Panc1 (cell line): ENCODE results near the gene CCDC78. TPM values are rescaled to one million over a fixed set of nuclear protein-coding genes. Genes with fewer than 3 reads are reported as not detected.

Source experiments
- ATAC-seq: fragments of 200-7000 bp; cut with Tn5 transposase; 2 replicates; pipeline ENCODE4 v1.9.1; 2020; ENCODE audit warnings: mild to moderate bottlenecking, moderate library complexity
- BruUV-seq: library from RNA; stranded (reverse); fragments of 400-500 nt; replicated peaks from 2 replicates; lab custom pipeline; 2021; lab: Mats Ljungman, UMichigan
- CTCF ChIA-PET: fragments of 300-600 bp; sonication (Branson Sonifier 250); formaldehyde crosslinking; loops from one replicate; lab custom pipeline; 2022; ENCODE audit warnings: antibody characterized with exemption; lab: Charles Lee
- POLR2A ChIA-PET: fragments of 300-600 bp; sonication (Branson Sonifier 250); formaldehyde crosslinking; loops from one replicate; lab custom pipeline; 2022; ENCODE audit warnings: antibody characterized with exemption; lab: Charles Lee
- DNase-seq: peaks from one replicate; pipeline ENCODE4 v3.0.0-alpha.2; 2010; ENCODE audit warnings: low read depth, low spot score
- H3K27ac ChIP-seq: 2 replicates; pipeline ENCODE4 v1.5.1; 2011; ENCODE audit warnings: mild to moderate bottlenecking, low read length, inconsistent platforms
- H3K27me3 ChIP-seq: fragments of 200-500 bp; sonication (Bioruptor generic); 2 replicates; pipeline ENCODE4 v1.6.0; 2014; ENCODE audit warnings: low read length, inconsistent platforms; ENCODE audit not compliant: control insufficient read depth, insufficient read depth
- H3K36me3 ChIP-seq: fragments of 200-500 bp; sonication (Bioruptor generic); 2 replicates; pipeline ENCODE4 v1.5.1; 2014; ENCODE audit warnings: inconsistent platforms, mild to moderate bottlenecking, low read length, moderate library complexity; ENCODE audit not compliant: control insufficient read depth, insufficient read depth
- H3K4me1 ChIP-seq: 2 replicates; pipeline ENCODE4 v1.5.1; 2011; ENCODE audit warnings: inconsistent platforms, mild to moderate bottlenecking, low read length, moderate library complexity; ENCODE audit not compliant: control insufficient read depth, insufficient read depth
- H3K4me3 ChIP-seq, 2 experiments: 2 replicates each; pipeline ENCODE4 v1.5.1; 2011 to 2012; ENCODE audit warnings: low read depth in 2 of 2, low read length in 2 of 2, mild to moderate bottlenecking in 2 of 2, inconsistent platforms in 1 of 2, moderate library complexity in 1 of 2
- H3K9me3 ChIP-seq: fragments of 200-500 bp; sonication (Bioruptor generic); 2 replicates; pipeline ENCODE4 v1.5.1; 2014; ENCODE audit warnings: low read depth, mild to moderate bottlenecking, inconsistent platforms, low read length, moderate library complexity; ENCODE audit not compliant: control insufficient read depth, insufficient read depth
- POLR2AphosphoS5 ChIP-seq: IDR thresholded peaks from 2 replicates; pipeline ENCODE4 v1.6.1; 2012; ENCODE audit warnings: mild to moderate bottlenecking, low read depth, low read length, moderate library complexity
- SIN3A ChIP-seq: IDR thresholded peaks from 2 replicates; pipeline ENCODE4 v1.6.1; 2012; ENCODE audit warnings: low read depth, mild to moderate bottlenecking, low read length, moderate library complexity, borderline replicate concordance; ENCODE audit not compliant: insufficient read depth
- TCF7L2 ChIP-seq: IDR thresholded peaks from 2 replicates; pipeline ENCODE4 v1.6.1; 2011; ENCODE audit warnings: mild to moderate bottlenecking, low read depth, low read length, inconsistent platforms
- in situ Hi-C: cut with HindIII; loops from 2 replicates; pipeline ENCODE4 v1.10.0; 2016; ENCODE audit warnings: low sequenced_read_pairs, low pct_unique_long_range_greater_than_20kb
- intact Hi-C: fragments of 100-400 bp; cut with micrococcal nuclease; formaldehyde crosslinking; loops from one replicate; pipeline ENCODE4 v1.10.0; 2022; ENCODE audit not compliant: unreplicated experiment
- total RNA-seq: library from RNA; stranded (reverse); gene quantifications from one replicate; pipeline ENCODE4 v1.2.1, GENCODE V29; 2021; ENCODE audit not compliant: unreplicated experiment
- TF ChIP-seq, protein P1 (sequence below): fragments of 450-650 bp; IDR thresholded peaks from 2 replicates; pipeline ENCODE4 v1.5.1; 2017; ENCODE audit warnings: mild to moderate bottlenecking
- TF ChIP-seq, protein P2 (sequence below), 2 experiments: IDR thresholded peaks; 2 replicates each; pipeline ENCODE4 v1.6.1; 2011 to 2012; ENCODE audit warnings: low read depth in 2 of 2, control low read depth in 1 of 2, low read length in 1 of 2, mild to moderate bottlenecking in 1 of 2, moderate library complexity in 1 of 2; ENCODE audit not compliant: insufficient read depth in 1 of 2

CCDC78 gene
- total RNA-seq, 1 experiment from 2014 or later, result 18.2 TPM

DNA sequence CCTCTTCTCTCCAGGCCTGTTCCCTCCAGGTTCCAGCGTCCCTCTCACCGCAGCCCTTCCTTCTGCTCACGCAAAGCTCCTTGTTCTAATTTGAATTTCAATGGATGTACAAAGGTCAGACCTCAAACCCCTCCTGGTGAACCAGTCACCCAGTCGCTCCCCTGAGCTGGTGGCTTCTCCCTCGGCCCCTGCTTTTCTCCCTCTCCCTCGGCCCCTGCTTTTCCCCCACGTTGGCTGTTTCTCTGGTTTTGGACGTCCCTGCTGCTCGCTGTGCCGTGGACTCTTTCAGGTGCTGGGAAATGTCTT, 25.7 kb upstream of the CCDC78 start:
- no peak for TF ChIP-seq TCF7L2
- no peak for TF ChIP-seq SIN3A
- TF ChIP-seq, protein P1, sequence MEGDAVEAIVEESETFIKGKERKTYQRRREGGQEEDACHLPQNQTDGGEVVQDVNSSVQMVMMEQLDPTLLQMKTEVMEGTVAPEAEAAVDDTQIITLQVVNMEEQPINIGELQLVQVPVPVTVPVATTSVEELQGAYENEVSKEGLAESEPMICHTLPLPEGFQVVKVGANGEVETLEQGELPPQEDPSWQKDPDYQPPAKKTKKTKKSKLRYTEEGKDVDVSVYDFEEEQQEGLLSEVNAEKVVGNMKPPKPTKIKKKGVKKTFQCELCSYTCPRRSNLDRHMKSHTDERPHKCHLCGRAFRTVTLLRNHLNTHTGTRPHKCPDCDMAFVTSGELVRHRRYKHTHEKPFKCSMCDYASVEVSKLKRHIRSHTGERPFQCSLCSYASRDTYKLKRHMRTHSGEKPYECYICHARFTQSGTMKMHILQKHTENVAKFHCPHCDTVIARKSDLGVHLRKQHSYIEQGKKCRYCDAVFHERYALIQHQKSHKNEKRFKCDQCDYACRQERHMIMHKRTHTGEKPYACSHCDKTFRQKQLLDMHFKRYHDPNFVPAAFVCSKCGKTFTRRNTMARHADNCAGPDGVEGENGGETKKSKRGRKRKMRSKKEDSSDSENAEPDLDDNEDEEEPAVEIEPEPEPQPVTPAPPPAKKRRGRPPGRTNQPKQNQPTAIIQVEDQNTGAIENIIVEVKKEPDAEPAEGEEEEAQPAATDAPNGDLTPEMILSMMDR, result no peak
- TF ChIP-seq POLR2AphosphoS5, result no peak
- TF ChIP-seq, protein P2, sequence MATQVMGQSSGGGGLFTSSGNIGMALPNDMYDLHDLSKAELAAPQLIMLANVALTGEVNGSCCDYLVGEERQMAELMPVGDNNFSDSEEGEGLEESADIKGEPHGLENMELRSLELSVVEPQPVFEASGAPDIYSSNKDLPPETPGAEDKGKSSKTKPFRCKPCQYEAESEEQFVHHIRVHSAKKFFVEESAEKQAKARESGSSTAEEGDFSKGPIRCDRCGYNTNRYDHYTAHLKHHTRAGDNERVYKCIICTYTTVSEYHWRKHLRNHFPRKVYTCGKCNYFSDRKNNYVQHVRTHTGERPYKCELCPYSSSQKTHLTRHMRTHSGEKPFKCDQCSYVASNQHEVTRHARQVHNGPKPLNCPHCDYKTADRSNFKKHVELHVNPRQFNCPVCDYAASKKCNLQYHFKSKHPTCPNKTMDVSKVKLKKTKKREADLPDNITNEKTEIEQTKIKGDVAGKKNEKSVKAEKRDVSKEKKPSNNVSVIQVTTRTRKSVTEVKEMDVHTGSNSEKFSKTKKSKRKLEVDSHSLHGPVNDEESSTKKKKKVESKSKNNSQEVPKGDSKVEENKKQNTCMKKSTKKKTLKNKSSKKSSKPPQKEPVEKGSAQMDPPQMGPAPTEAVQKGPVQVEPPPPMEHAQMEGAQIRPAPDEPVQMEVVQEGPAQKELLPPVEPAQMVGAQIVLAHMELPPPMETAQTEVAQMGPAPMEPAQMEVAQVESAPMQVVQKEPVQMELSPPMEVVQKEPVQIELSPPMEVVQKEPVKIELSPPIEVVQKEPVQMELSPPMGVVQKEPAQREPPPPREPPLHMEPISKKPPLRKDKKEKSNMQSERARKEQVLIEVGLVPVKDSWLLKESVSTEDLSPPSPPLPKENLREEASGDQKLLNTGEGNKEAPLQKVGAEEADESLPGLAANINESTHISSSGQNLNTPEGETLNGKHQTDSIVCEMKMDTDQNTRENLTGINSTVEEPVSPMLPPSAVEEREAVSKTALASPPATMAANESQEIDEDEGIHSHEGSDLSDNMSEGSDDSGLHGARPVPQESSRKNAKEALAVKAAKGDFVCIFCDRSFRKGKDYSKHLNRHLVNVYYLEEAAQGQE (IDR thresholded peaks at IDR 0.05; ENCODE audit: insufficient read depth in 1 of 2, low read depth in 2 of 2, low read length in 1 of 2), result no peak
- Histone ChIP-seq H3K9me3 (no peaks in the 10 kb centered on the region), H3K4me3 (no peak overlapping the region), H3K4me1 (no peaks in the 10 kb centered on the region), H3K27me3 (no peaks in the 10 kb centered on the region), H3K36me3 (no peaks in the 10 kb centered on the region), H3K27ac (no peak overlapping the region)
- ChIA-PET CTCF (interaction anchor here (0.6 kb wide), 1 partner anchor 10 kb away, joined by 5 read pairs; no protein-coding TSS in a partner anchor), POLR2A (no interaction called here)
- intact Hi-C loops (no loop called here), in situ Hi-C loops (no loop called here)
- BruUV-seq, result no TSS peak
- ATAC-seq (no peak), DNase-seq (no peak)

DNA sequence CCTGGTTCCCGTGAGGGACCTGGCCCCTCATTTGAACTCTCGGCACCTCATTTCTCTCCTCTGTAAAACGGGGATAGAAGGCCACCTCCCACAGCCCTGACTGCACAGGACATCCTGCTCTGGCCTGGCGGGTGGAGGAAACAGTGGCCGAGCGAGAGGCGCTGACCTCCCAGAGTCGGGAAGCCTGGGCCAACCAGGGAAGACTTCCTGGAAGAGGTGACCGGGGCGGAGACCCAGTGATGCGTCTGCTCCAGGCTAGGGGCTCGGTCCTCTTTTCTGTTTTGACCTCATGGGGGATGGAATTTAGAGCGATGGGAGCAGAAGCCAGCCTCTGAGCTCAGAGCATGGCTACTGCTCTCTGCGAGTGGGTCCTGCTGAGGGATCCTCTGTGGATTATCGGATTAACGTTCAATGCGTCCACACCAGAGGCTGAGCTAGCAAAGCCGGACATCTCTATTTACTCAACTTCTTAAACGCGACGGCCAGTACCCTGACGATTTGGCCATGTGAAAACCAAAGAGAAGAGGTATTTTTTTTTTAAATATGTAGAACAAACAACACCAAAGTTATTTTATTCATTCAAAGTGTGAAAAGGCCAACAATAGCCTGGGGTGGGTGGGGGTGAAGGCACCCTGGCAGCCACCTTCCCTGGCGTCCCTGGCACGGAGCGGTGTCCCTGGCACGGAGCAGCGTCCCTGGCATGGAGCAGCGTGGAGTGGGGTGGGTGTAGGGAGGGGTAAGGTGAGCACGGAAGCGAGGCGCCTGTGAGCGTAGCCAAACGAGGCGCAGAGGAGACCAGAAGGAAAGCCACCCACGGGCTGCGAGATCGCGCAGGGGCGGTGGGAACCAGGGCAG, 25.1 kb upstream of the CCDC78 start:
- no TSS peak for BruUV-seq
- no peak overlapping the region for H3K27ac ChIP-seq
- in situ Hi-C loops, result no loop called here
- intact Hi-C loops, result no loop called here
- ATAC-seq (no peak), DNase-seq (no peak)
- TF ChIP-seq POLR2AphosphoS5, result no peak
- TF ChIP-seq TCF7L2, result no peak
- TF ChIP-seq SIN3A, result no peak
- TF ChIP-seq, protein P1, result no peak
- TF ChIP-seq, protein P2 (IDR thresholded peaks at IDR 0.05; ENCODE audit: insufficient read depth in 1 of 2, low read depth in 2 of 2, low read length in 1 of 2), result no peak
- no peaks in the 10 kb centered on the region for H3K27me3 ChIP-seq
- POLR2A ChIA-PET, result no interaction called here
- no peak overlapping the region for H3K4me3 ChIP-seq
- no peaks in the 10 kb centered on the region for H3K36me3 ChIP-seq
- H3K4me1 ChIP-seq, result no peaks in the 10 kb centered on the region
- CTCF ChIA-PET, result interaction anchor here (0.6 kb wide), 1 partner anchor 10 kb away, joined by 5 read pairs; no protein-coding TSS in a partner anchor
- no peaks in the 10 kb centered on the region for H3K9me3 ChIP-seq
